ENCODE measurements around the gene TTC7B.

DNA sequence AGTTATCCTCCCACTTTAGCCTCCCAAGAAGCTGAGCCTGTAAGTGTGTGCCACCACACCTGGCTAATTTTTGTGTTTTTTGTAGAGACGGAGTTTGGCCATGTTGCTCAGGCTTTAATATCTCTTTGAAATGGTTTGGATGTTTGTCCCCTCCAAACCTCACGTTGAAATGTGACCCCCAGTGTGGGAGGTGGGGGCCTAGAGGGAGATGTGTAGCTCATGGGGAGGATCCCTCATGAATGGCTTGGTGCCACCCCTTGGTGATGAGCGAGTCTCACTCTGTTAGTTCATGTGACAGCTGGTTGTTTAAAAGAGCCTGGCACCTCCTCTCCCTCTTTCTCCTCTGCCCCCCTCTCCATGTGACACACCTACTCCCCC, 23.6 kb upstream of the TTC7B start:
- TF ChIP-seq, protein P1, sequence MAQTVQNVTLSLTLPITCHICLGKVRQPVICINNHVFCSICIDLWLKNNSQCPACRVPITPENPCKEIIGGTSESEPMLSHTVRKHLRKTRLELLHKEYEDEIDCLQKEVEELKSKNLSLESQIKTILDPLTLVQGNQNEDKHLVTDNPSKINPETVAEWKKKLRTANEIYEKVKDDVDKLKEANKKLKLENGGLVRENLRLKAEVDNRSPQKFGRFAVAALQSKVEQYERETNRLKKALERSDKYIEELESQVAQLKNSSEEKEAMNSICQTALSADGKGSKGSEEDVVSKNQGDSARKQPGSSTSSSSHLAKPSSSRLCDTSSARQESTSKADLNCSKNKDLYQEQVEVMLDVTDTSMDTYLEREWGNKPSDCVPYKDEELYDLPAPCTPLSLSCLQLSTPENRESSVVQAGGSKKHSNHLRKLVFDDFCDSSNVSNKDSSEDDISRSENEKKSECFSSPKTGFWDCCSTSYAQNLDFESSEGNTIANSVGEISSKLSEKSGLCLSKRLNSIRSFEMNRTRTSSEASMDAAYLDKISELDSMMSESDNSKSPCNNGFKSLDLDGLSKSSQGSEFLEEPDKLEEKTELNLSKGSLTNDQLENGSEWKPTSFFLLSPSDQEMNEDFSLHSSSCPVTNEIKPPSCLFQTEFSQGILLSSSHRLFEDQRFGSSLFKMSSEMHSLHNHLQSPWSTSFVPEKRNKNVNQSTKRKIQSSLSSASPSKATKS (CRISPR knock-in tag; IDR thresholded peaks at IDR 0.05), result no peak
- no peak for TF ChIP-seq NFIC (IDR thresholded peaks at IDR 0.05)
- no peak for TF ChIP-seq BCL6 (CRISPR knock-in tag; IDR thresholded peaks at IDR 0.05)
- no peak for TF ChIP-seq ZBTB7A (IDR thresholded peaks at IDR 0.05; ENCODE audit: borderline replicate concordance, control insufficient read depth, low read depth, low read length)
- no peak for TF ChIP-seq POLR2AphosphoS2 (IDR thresholded peaks at IDR 0.05; ENCODE audit: low read length)

Measured in K562 (cell line).